ENCODE data around the gene RHOBTB1.

DNA sequence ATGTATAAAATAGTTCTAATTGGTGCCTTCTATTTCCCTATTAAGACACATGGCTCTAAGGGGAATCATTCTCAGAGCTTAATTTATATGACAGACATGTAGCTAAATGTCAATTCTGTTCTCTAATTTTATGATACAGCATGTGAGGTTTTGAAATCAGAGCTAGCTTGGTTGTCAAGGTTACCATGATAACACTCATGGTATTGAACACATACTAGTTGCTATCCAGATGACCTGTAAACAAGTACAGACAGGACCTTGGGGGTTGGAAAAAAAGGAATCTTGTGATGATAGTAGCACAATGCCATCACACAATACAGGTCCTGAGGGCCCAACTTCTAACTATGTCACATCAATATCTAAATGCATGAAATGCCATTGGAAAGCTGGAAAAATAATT, 49.2 kb downstream of the RHOBTB1 start:
- TF ChIP-seq, protein P1, sequence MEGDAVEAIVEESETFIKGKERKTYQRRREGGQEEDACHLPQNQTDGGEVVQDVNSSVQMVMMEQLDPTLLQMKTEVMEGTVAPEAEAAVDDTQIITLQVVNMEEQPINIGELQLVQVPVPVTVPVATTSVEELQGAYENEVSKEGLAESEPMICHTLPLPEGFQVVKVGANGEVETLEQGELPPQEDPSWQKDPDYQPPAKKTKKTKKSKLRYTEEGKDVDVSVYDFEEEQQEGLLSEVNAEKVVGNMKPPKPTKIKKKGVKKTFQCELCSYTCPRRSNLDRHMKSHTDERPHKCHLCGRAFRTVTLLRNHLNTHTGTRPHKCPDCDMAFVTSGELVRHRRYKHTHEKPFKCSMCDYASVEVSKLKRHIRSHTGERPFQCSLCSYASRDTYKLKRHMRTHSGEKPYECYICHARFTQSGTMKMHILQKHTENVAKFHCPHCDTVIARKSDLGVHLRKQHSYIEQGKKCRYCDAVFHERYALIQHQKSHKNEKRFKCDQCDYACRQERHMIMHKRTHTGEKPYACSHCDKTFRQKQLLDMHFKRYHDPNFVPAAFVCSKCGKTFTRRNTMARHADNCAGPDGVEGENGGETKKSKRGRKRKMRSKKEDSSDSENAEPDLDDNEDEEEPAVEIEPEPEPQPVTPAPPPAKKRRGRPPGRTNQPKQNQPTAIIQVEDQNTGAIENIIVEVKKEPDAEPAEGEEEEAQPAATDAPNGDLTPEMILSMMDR (IDR thresholded peaks at IDR 0.05), result no peak
- no peak for TF ChIP-seq POLR2AphosphoS5 (IDR thresholded peaks at IDR 0.05; ENCODE audit: insufficient read depth in 1 of 2, low read depth in 1 of 2)
- TF ChIP-seq POLR2A (IDR thresholded peaks at IDR 0.05), result no peak
